GM12801 (cell line): ENCODE results near the gene TEAD1.

Experiments used
- TF ChIP-seq, protein P1 (sequence below): IDR thresholded peaks from one replicate; pipeline ENCODE4 v1.5.1; 2011; ENCODE audit warnings: control low read depth; ENCODE audit not compliant: insufficient read length; ENCODE audit errors: extremely low read depth

TEAD1 gene

DNA sequence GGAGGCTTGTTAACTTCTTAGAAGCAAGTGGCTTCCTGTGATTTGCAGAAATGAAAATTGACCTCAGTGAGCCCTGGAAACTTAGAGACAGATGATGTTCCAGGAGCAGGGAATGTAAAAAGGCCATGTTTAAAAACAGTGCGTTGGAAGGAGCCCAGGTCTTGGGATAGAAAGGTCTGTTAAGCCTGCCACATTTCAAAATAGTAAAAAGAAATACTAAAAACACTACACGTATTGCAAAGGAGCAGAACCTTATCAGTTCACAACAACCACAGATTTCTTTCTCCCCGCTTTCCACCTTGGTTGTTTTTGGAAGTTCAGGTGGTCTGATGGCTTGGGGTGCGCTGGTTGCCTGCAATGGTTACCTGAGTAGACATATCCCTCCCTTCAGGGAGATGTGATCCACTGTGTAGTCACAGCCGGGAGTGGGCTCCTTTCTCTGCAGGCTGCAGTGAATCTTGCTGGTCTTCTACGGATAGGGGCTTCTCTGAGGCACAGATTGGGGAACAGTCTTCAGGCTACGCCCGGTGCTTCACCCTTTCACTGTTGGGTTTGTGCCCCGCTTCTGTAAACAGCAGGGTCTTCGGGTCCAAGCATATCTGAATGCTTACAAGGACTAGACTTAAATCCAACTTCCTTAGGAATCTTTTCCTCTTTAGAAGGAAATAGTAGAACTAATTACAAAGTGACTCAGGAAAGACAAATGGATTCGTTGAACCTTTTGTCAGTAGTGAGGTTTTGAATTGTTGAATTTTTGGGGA lies 1.9 kb downstream of the TEAD1 start:
- TF ChIP-seq, protein P1, sequence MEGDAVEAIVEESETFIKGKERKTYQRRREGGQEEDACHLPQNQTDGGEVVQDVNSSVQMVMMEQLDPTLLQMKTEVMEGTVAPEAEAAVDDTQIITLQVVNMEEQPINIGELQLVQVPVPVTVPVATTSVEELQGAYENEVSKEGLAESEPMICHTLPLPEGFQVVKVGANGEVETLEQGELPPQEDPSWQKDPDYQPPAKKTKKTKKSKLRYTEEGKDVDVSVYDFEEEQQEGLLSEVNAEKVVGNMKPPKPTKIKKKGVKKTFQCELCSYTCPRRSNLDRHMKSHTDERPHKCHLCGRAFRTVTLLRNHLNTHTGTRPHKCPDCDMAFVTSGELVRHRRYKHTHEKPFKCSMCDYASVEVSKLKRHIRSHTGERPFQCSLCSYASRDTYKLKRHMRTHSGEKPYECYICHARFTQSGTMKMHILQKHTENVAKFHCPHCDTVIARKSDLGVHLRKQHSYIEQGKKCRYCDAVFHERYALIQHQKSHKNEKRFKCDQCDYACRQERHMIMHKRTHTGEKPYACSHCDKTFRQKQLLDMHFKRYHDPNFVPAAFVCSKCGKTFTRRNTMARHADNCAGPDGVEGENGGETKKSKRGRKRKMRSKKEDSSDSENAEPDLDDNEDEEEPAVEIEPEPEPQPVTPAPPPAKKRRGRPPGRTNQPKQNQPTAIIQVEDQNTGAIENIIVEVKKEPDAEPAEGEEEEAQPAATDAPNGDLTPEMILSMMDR = no peak

DNA sequence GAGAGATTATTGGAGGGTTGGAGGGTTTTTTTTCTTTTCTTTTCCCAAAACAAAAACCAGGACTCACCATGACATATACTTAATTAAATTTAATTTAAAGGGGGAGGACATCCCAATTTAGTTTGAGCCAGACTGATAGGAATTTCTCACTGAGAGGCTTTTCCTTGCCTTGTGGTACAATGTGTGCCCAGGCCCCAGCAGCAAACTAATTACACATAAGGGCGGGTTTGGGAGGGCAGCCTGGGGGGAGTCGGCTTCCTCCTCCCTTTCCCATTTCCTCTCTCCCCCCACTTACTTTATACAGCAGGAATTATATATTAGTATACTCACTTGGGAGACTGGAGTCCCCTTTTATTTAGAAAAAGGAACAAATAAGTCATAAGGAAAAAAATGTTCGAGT lies 2.9 kb downstream of the TEAD1 start:
- TF ChIP-seq, protein P1 = no peak

DNA sequence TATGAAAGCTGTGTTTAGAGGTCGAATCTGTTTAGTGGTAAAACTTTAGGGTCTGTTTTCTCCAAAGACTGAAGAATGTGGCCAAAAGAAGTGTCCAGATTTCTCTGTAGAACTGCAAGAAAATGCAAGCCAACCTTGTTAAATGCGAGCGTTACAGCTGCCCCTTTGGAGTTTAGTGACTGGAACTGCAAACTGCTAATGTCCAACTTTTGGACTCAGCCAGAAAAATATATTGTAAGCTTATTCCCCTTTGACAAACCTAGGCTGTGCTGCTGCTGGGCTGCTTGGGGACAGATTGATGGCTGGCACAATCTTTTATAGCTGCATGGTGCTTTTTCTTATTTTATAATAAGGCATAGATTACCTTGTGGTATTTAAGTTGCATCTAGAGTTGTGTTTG lies 3.9 kb downstream of the TEAD1 start:
- TF ChIP-seq, protein P1 = no peak

DNA sequence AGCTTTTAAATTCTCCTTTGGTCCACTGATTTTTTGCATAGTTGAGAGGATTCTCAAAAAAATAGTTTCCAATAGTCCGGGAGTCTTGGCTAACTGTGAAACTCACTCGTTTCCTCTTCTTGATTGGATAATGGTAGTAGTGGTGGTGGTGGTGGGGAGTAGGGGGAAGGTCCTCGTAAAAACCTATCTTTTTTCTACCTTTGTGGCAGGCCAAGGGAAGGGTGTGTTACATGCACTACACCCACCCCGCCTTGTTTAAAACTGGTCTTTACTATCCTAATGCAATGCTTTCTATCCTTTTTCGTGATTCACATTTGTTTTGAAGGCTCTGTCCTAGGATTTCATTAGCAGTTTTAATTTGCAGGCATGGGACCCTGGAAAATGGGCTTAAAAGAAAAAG lies 4.8 kb downstream of the TEAD1 start:
- TF ChIP-seq, protein P1 = no peak

DNA sequence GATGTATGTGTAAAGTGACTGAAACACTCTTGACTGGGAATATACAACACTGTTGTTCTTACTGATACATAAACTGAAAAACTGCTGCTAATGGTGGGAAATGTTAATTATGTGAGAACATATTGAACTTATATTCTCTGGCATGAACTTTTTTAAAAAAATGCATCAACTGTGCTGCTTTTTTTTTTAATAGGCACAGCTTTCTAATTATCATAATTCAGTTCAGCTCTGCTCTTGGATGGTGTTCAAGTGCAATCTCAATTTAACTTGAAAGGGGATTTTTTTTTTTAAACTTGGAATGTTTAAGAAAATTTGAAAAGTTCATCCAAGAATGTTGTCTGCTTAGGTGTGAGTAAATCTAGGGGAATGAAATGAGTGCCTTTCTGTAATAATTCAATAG lies 5.2 kb downstream of the TEAD1 start:
- TF ChIP-seq, protein P1 = no peak

DNA sequence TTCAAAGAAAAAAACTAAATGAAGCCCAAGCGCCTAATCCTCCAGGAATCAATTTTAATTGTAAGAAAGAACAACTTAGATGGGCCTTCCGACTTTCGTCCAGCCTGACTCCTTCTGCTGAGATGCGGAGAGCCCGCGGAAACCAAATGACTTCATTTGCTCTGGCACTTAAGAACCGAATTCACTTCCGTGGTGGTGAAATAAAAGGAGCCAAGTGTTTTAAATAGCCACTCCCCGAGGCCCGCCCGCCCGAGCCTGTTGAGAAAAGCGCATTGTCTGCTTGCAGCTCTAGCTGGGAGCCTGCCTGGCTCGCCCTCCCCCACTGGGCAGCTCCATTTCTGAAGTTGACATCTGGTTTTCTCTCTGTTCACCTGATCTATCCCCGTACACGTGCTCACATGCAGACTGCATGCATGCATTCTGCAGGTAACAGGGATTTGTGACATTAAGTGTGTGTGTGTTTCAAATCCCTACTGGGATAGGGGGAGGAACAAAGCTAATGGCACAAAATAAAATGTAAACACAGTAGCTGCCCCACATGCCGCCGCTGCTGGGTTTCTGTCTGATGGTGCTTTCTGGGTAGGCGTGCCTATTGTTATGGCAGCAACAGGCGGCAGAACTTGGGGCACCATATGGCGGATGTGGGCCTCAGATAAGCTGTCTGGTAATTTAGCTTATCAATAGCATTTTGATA lies 6.2 kb downstream of the TEAD1 start:
- TF ChIP-seq, protein P1 = no peak

DNA sequence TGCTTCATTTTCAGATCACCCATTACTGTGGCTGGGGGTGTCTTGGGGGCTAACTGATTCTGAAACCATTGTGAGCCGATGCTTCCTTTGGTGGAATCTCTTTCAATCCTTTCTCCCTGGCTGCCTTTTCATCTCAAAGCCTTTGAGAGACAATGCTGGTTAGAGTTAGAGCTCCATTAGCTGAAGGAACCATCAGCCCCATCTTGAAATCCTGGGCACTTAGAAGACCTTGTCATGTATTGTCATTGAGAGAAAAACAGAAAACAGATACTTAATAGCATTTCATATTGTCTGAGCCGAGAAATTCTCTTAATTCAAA lies 6.7 kb downstream of the TEAD1 start:
- TF ChIP-seq, protein P1 = no peak
